Measurements from ENCODE around the gene PIGN.

GRCh38 chr18:62037012-62037742 lies 149.7 kb downstream of the PIGN start:
- TF ChIP-seq CTCF (conservative IDR thresholded peaks at IDR 0.05 in 1 of 2, IDR thresholded peaks at IDR 0.05 in 1 of 2; ENCODE audit: extremely low read depth in 1 of 2, insufficient read depth in 1 of 2, low read depth in 1 of 2, low read length in 2 of 2) (no peak), EZH2 (IDR thresholded peaks at IDR 0.05; ENCODE audit: borderline replicate concordance, low read length) (no peak)

All from mammary epithelial cell (primary cell).